GM19463 (cell line): ENCODE data around the gene CNOT10.
"Not testable (repeated sequence)": the region's sequence is repeated elsewhere in the genome, so short reads cannot be mapped to it uniquely, and the experiment has no call there.

ENCODE experiments used
- ATAC-seq: cut with Tn5 transposase; IDR thresholded peaks from one replicate; pipeline ENCODE4 v1.9.1; 2021; ENCODE audit warnings: mild to moderate bottlenecking, moderate library complexity; ENCODE audit not compliant: unreplicated experiment

CNOT10 gene

GRCh38 chr3:32751377-32751776, 66.4 kb downstream of the CNOT10 start:
- no peak for ATAC-seq

GRCh38 chr3:32755761-32756160, 70.8 kb downstream of the CNOT10 start:
- ATAC-seq: no peak

GRCh38 chr3:32757618-32758374, 72.8 kb downstream of the CNOT10 start:
- ATAC-seq: no peak

- ATAC-seq: no peak
Observed at GRCh38 chr3:32758375-32758753, 73.4 kb downstream of the CNOT10 start.

GRCh38 chr3:32759342-32759741, 74.4 kb downstream of the CNOT10 start:
- ATAC-seq: no peak

GRCh38 chr3:32764481-32764880, 79.5 kb downstream of the CNOT10 start:
- no peak for ATAC-seq

- no peak for ATAC-seq
Observed at GRCh38 chr3:32778389-32778788, 93.4 kb downstream of the CNOT10 start.

GRCh38 chr3:32780071-32780734, 95.2 kb downstream of the CNOT10 start:
- ATAC-seq: no peak

- peak; percentile 34 for ATAC-seq
Observed at GRCh38 chr3:32780735-32781210, 95.8 kb downstream of the CNOT10 start.

- ATAC-seq: peak; percentile 97
Observed at GRCh38 chr3:32781211-32781968, 96.4 kb downstream of the CNOT10 start.

GRCh38 chr3:32781969-32782270, 96.9 kb downstream of the CNOT10 start:
- not testable (repeated sequence) for ATAC-seq

GRCh38 chr3:32782407-32782806, 97.4 kb downstream of the CNOT10 start:
- no peak for ATAC-seq

- no peak for ATAC-seq
Observed at GRCh38 chr3:32791833-32792232, 106.8 kb downstream of the CNOT10 start.

GRCh38 chr3:32794487-32795308, 109.7 kb downstream of the CNOT10 start:
- ATAC-seq: no peak

GRCh38 chr3:32796384-32796950, 111.5 kb downstream of the CNOT10 start:
- not testable (repeated sequence) for ATAC-seq

- no peak for ATAC-seq
Observed at GRCh38 chr3:32797776-32798175, 112.8 kb downstream of the CNOT10 start.

- not testable (repeated sequence) for ATAC-seq
Observed at GRCh38 chr3:32801440-32801839, 116.5 kb downstream of the CNOT10 start.

GRCh38 chr3:32813180-32813579, 128.2 kb downstream of the CNOT10 start:
- peak; percentile 57 for ATAC-seq

- no peak for ATAC-seq
Observed at GRCh38 chr3:32814361-32814760, 129.4 kb downstream of the CNOT10 start.

- ATAC-seq: no peak
Observed at GRCh38 chr3:32815841-32816438, 131.0 kb downstream of the CNOT10 start.
